WTC11 (cell line): ENCODE results near the gene LRRC17. TPM values are rescaled to one million over a fixed set of nuclear protein-coding genes. Genes with fewer than 3 reads are reported as not detected.
"Not testable (repeated sequence)": the region's sequence is repeated elsewhere in the genome, so short reads cannot be mapped to it uniquely, and the experiment has no call there.

Source experiments
- ATAC-seq: fragments of 200-7000 bp; cut with Tn5 transposase; 2 replicates; pipeline ENCODE4 v1.10.0; 2021; ENCODE audit warnings: mild to moderate bottlenecking, moderate library complexity
- CTCF ChIA-PET: fragments of 300-600 bp; sonication (Branson Sonifier 250); formaldehyde crosslinking; loops from one replicate; lab custom pipeline; 2021; ENCODE audit warnings: antibody characterized with exemption; lab: Charles Lee
- POLR2A ChIA-PET: fragments of 350-600 bp; sonication (Branson Sonifier 250); formaldehyde crosslinking; loops from one replicate; lab custom pipeline; 2021; ENCODE audit warnings: antibody characterized with exemption; lab: Charles Lee
- DNase-seq: peaks from one replicate; pipeline ENCODE4 v3.0.0; 2021; ENCODE audit warnings: low spot score
- H3K27ac Mint-ChIP-seq: 2 replicates; pipeline ENCODE4 v1.8.0; 2021; ENCODE audit warnings: mixed read lengths
- H3K27me3 Mint-ChIP-seq: 2 replicates; pipeline ENCODE4 v1.8.0; 2021; ENCODE audit warnings: low read depth, mild to moderate bottlenecking, moderate library complexity, mixed read lengths
- H3K36me3 Mint-ChIP-seq: 2 replicates; pipeline ENCODE4 v1.8.0; 2021; ENCODE audit warnings: mixed read lengths
- H3K4me1 Mint-ChIP-seq: 2 replicates; pipeline ENCODE4 v1.8.0; 2022; ENCODE audit warnings: mixed read lengths
- H3K4me3 Mint-ChIP-seq: 2 replicates; pipeline ENCODE4 v1.8.0; 2021; ENCODE audit warnings: mild to moderate bottlenecking, moderate library complexity, mixed read lengths
- H3K9me3 Mint-ChIP-seq: 2 replicates; pipeline ENCODE4 v1.8.0; 2021; ENCODE audit warnings: mixed read lengths
- AFF4 ChIP-seq: sonication (generic); formaldehyde crosslinking; IDR thresholded peaks from 2 replicates; pipeline ENCODE4 v1.8.1; 2023; ENCODE audit warnings: mild to moderate bottlenecking, missing genetic modification reagents, borderline replicate concordance
- ATF1 ChIP-seq: sonication (generic); formaldehyde crosslinking; IDR thresholded peaks from 2 replicates; pipeline ENCODE4 v1.8.1; 2023; ENCODE audit warnings: mild to moderate bottlenecking, moderate library complexity, missing genetic modification reagents
- E2F1 ChIP-seq: sonication (generic); formaldehyde crosslinking; IDR thresholded peaks from 2 replicates; pipeline ENCODE4 v1.8.0; 2022; ENCODE audit warnings: mild to moderate bottlenecking, missing genetic modification reagents
- EMX1 ChIP-seq: fragments of 250-450 bp; sonication (Bioruptor Pico); IDR thresholded peaks from 2 replicates; pipeline ENCODE4 v1.8.0; 2021; ENCODE audit warnings: mild to moderate bottlenecking
- GRHL2 ChIP-seq: fragments of 250-450 bp; sonication (Bioruptor Pico); IDR thresholded peaks from 2 replicates; pipeline ENCODE4 v1.8.0; 2022; ENCODE audit warnings: mild to moderate bottlenecking, moderate library complexity; ENCODE audit not compliant: insufficient replicate concordance, severe bottlenecking
- HMGA2 ChIP-seq: fragments of 250-450 bp; sonication (Bioruptor Pico); IDR thresholded peaks from 2 replicates; pipeline ENCODE4 v1.4.0; 2021; ENCODE audit warnings: mild to moderate bottlenecking, moderate library complexity
- NFE2L1 ChIP-seq: sonication (generic); formaldehyde crosslinking; IDR thresholded peaks from 2 replicates; pipeline ENCODE4 v1.8.1; 2023; ENCODE audit warnings: missing genetic modification reagents
- SOX15 ChIP-seq: fragments of 250-450 bp; sonication (Bioruptor Pico); IDR thresholded peaks from 2 replicates; pipeline ENCODE4 v1.9.0; 2021; ENCODE audit warnings: mild to moderate bottlenecking
- TEAD4 ChIP-seq: sonication (generic); formaldehyde crosslinking; IDR thresholded peaks from 2 replicates; pipeline ENCODE4 v1.8.0; 2022; ENCODE audit warnings: mild to moderate bottlenecking, missing genetic modification reagents
- ZBTB21 ChIP-seq: sonication (generic); formaldehyde crosslinking; IDR thresholded peaks from 2 replicates; pipeline ENCODE4 v1.8.1; 2023; ENCODE audit warnings: mild to moderate bottlenecking, missing genetic modification reagents, borderline replicate concordance
- ZNF121 ChIP-seq: sonication (generic); formaldehyde crosslinking; IDR thresholded peaks from 2 replicates; pipeline ENCODE4 v1.8.0; 2023; ENCODE audit warnings: missing genetic modification reagents
- ZNF219 ChIP-seq: sonication (generic); formaldehyde crosslinking; IDR thresholded peaks from 2 replicates; pipeline ENCODE4 v1.8.0; 2023; ENCODE audit warnings: missing genetic modification reagents, mild to moderate bottlenecking, borderline replicate concordance
- ZNF317 ChIP-seq: sonication (generic); formaldehyde crosslinking; IDR thresholded peaks from 2 replicates; pipeline ENCODE4 v1.8.1; 2023; ENCODE audit warnings: low read depth, mild to moderate bottlenecking, moderate library complexity, missing genetic modification reagents, borderline replicate concordance
- ZNF423 ChIP-seq: fragments of 250-450 bp; sonication (Bioruptor Pico); IDR thresholded peaks from 2 replicates; pipeline ENCODE4 v2.1.2; 2022; ENCODE audit warnings: mild to moderate bottlenecking, moderate library complexity
- total RNA-seq: library from RNA; stranded (reverse); gene quantifications from 3 replicates; pipeline ENCODE4 v1.2.3, GENCODE V29; 2021
- TF ChIP-seq, protein P1 (sequence below): fragments of 250-450 bp; sonication (Bioruptor Pico); IDR thresholded peaks from 2 replicates; pipeline ENCODE4 v1.9.0; 2021; ENCODE audit warnings: mild to moderate bottlenecking, borderline replicate concordance
- TF ChIP-seq, protein P2 (sequence below): sonication (generic); formaldehyde crosslinking; IDR thresholded peaks from 2 replicates; pipeline ENCODE4 v1.8.0; 2023; ENCODE audit warnings: missing genetic modification reagents
- TF ChIP-seq, protein P3 (sequence below): sonication (generic); formaldehyde crosslinking; IDR thresholded peaks from 2 replicates; pipeline ENCODE4 v1.8.1; 2023; ENCODE audit warnings: mild to moderate bottlenecking, moderate library complexity, missing genetic modification reagents

Gene LRRC17
- total RNA-seq, 1 experiment from 2014 or later = 1.6 TPM

- no peak for TF ChIP-seq AFF4 (CRISPR knock-in tag)
- TF ChIP-seq HMGA2 (CRISPR knock-in tag) = no peak
- TF ChIP-seq, protein P1, sequence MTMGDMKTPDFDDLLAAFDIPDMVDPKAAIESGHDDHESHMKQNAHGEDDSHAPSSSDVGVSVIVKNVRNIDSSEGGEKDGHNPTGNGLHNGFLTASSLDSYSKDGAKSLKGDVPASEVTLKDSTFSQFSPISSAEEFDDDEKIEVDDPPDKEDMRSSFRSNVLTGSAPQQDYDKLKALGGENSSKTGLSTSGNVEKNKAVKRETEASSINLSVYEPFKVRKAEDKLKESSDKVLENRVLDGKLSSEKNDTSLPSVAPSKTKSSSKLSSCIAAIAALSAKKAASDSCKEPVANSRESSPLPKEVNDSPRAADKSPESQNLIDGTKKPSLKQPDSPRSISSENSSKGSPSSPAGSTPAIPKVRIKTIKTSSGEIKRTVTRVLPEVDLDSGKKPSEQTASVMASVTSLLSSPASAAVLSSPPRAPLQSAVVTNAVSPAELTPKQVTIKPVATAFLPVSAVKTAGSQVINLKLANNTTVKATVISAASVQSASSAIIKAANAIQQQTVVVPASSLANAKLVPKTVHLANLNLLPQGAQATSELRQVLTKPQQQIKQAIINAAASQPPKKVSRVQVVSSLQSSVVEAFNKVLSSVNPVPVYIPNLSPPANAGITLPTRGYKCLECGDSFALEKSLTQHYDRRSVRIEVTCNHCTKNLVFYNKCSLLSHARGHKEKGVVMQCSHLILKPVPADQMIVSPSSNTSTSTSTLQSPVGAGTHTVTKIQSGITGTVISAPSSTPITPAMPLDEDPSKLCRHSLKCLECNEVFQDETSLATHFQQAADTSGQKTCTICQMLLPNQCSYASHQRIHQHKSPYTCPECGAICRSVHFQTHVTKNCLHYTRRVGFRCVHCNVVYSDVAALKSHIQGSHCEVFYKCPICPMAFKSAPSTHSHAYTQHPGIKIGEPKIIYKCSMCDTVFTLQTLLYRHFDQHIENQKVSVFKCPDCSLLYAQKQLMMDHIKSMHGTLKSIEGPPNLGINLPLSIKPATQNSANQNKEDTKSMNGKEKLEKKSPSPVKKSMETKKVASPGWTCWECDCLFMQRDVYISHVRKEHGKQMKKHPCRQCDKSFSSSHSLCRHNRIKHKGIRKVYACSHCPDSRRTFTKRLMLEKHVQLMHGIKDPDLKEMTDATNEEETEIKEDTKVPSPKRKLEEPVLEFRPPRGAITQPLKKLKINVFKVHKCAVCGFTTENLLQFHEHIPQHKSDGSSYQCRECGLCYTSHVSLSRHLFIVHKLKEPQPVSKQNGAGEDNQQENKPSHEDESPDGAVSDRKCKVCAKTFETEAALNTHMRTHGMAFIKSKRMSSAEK (CRISPR knock-in tag) = no peak
- no peak for TF ChIP-seq GRHL2 (CRISPR knock-in tag)
- no peak for TF ChIP-seq ZNF121 (CRISPR knock-in tag)
- TF ChIP-seq, protein P2, sequence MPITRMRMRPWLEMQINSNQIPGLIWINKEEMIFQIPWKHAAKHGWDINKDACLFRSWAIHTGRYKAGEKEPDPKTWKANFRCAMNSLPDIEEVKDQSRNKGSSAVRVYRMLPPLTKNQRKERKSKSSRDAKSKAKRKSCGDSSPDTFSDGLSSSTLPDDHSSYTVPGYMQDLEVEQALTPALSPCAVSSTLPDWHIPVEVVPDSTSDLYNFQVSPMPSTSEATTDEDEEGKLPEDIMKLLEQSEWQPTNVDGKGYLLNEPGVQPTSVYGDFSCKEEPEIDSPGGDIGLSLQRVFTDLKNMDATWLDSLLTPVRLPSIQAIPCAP (CRISPR knock-in tag) = no peak
- TF ChIP-seq ZNF219 (CRISPR knock-in tag) = no peak
- no peak for TF ChIP-seq NFE2L1 (CRISPR knock-in tag)
Observed at GRCh38 chr7:102976493-102976892, 63.7 kb downstream of the LRRC17 start (continued).

GRCh38 chr7:102977586-102977985, 64.8 kb downstream of the LRRC17 start:
- CTCF ChIA-PET, H3K36me3 Mint-ChIP-seq, H3K9me3 Mint-ChIP-seq, DNase-seq, ATAC-seq, H3K27me3 Mint-ChIP-seq, POLR2A ChIA-PET, H3K4me3 Mint-ChIP-seq, H3K27ac Mint-ChIP-seq: not testable (repeated sequence)
- H3K4me1 Mint-ChIP-seq = peaks cover 26% of the 10 kb centered on the region

GRCh38 chr7:102978284-102978683, 65.5 kb downstream of the LRRC17 start:
- no peak for TF ChIP-seq ZBTB21
- no peak for TF ChIP-seq TEAD4 (CRISPR knock-in tag)
- TF ChIP-seq, protein P1 (CRISPR knock-in tag) = no peak
- no peak for TF ChIP-seq SOX15 (CRISPR knock-in tag)
- no peak for TF ChIP-seq ZNF423 (CRISPR knock-in tag)
- no peak for TF ChIP-seq EMX1 (CRISPR knock-in tag)
- TF ChIP-seq, protein P3, sequence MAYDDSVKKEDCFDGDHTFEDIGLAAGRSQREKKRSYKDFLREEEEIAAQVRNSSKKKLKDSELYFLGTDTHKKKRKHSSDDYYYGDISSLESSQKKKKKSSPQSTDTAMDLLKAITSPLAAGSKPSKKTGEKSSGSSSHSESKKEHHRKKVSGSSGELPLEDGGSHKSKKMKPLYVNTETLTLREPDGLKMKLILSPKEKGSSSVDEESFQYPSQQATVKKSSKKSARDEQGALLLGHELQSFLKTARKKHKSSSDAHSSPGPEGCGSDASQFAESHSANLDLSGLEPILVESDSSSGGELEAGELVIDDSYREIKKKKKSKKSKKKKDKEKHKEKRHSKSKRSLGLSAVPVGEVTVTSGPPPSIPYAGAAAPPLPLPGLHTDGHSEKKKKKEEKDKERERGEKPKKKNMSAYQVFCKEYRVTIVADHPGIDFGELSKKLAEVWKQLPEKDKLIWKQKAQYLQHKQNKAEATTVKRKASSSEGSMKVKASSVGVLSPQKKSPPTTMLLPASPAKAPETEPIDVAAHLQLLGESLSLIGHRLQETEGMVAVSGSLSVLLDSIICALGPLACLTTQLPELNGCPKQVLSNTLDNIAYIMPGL = no peak
- TF ChIP-seq E2F1 (CRISPR knock-in tag) = no peak
- no peak for TF ChIP-seq ATF1
- no peak for TF ChIP-seq ZNF317
- no peak for ATAC-seq
- Mint-ChIP-seq H3K9me3 (peaks cover 4% of the 10 kb centered on the region), H3K4me3 (no peak overlapping the region), H3K27ac (0 out of 2 replicates have a peak overlapping the region, but pooled peaks have one; percentile 22), H3K27me3 (no peaks in the 10 kb centered on the region), H3K36me3 (no peaks in the 10 kb centered on the region), H3K4me1 (peaks cover 23% of the 10 kb centered on the region)
- DNase-seq = no peak
- POLR2A ChIA-PET = no interaction called here
- CTCF ChIA-PET = no interaction called here
